CD4-positive, alpha-beta T cell (primary cell): Measurements from ENCODE around the gene PLCD4. TPM values are rescaled to one million over a fixed set of nuclear protein-coding genes. Genes with fewer than 3 reads are reported as not detected.

Experiments
- ATAC-seq: fragments of 200-7000 bp; cut with Tn5 transposase; one replicate; pipeline ENCODE4 v1.10.0; 2022; ENCODE audit warnings: mild to moderate bottlenecking; ENCODE audit not compliant: poor library complexity
- CTCF ChIA-PET: fragments of 350-600 bp; sonication (Branson Sonifier 250); formaldehyde crosslinking; loops from one replicate; lab custom pipeline; 2021; ENCODE audit warnings: antibody characterized with exemption, inconsistent platforms; lab: Charles Lee
- POLR2A ChIA-PET: fragments of 350-600 bp; sonication (Branson Sonifier 250); formaldehyde crosslinking; loops from one replicate; lab custom pipeline; 2021; ENCODE audit warnings: antibody characterized with exemption, inconsistent platforms; lab: Charles Lee
- DNase-seq, 14 experiments: peaks; one replicate each; pipeline ENCODE4 v3.0.0-alpha.2; 2013 to 2020; ENCODE audit warnings: mixed read lengths in 2 of 14
- H3K27ac ChIP-seq, 2 donors: one replicate each; pipeline versions ENCODE4 v1.5.1 to v1.7.0; 2013; ENCODE audit warnings: low read length in 2 of 2, low read depth in 1 of 2, mild to moderate bottlenecking in 1 of 2
- H3K27me3 ChIP-seq, 2 experiments: 1 replicate in 1 of 2; 2 replicates in 1 of 2; pipeline versions ENCODE4 v1.6.1 to v1.7.0; 2013; ENCODE audit warnings: low read length in 2 of 2, control low read depth in 1 of 2, mild to moderate bottlenecking in 1 of 2, moderate library complexity in 1 of 2; ENCODE audit not compliant: insufficient read depth in 2 of 2, control insufficient read depth in 1 of 2
- H3K36me3 ChIP-seq: one replicate; pipeline ENCODE4 v1.6.1; 2013; ENCODE audit warnings: low read length, control low read depth; ENCODE audit not compliant: insufficient read depth
- H3K4me1 ChIP-seq: one replicate; pipeline ENCODE4 v1.6.1; 2013; ENCODE audit warnings: low read length, control low read depth; ENCODE audit not compliant: insufficient read depth
- H3K4me3 ChIP-seq: one replicate; pipeline ENCODE4 v1.5.1; 2013; ENCODE audit warnings: mild to moderate bottlenecking, low read length, moderate library complexity
- H3K9me3 ChIP-seq, 2 experiments: 1 replicate in 1 of 2; 2 replicates in 1 of 2; pipeline versions ENCODE4 v1.6.1 to v1.7.0; 2013; ENCODE audit warnings: low read length in 2 of 2, mild to moderate bottlenecking in 2 of 2, control low read depth in 1 of 2, moderate library complexity in 1 of 2; ENCODE audit not compliant: control insufficient read depth in 1 of 2, insufficient read depth in 1 of 2
- H3K27ac Mint-ChIP-seq: one replicate; pipeline ENCODE4 v1.8.0; 2020; ENCODE audit warnings: mixed read lengths
- H3K27me3 Mint-ChIP-seq: one replicate; pipeline ENCODE4 v1.8.0; 2021; ENCODE audit warnings: mixed read lengths
- H3K36me3 Mint-ChIP-seq: one replicate; pipeline ENCODE4 v1.8.0; 2021; ENCODE audit warnings: low read depth, mixed read lengths
- H3K4me1 Mint-ChIP-seq: one replicate; pipeline ENCODE4 v1.8.0; 2021; ENCODE audit warnings: low read depth, mixed read lengths
- H3K4me3 Mint-ChIP-seq: one replicate; pipeline ENCODE4 v1.8.0; 2020; ENCODE audit warnings: mild to moderate bottlenecking, mixed read lengths
- H3K9me3 Mint-ChIP-seq: one replicate; pipeline ENCODE4 v1.8.0; 2020; ENCODE audit warnings: mixed read lengths
- intact Hi-C, 2 experiments: fragments of 100-400 bp; cut with DNase I in 1 of 2; cut with micrococcal nuclease in 1 of 2; formaldehyde crosslinking; loops; one replicate each; pipeline versions ENCODE4 v1.15.1 to v1.9.0; 2023 to 2025; cut with DNase I, micrococcal nuclease
- total RNA-seq, 174 experiments: library from RNA in 2 of 174; stranded (reverse) in 2 of 174; gene quantifications; one replicate each; pipeline ENCODE4 v1.2.3 and lab custom pipeline; 2021 to 2026
- TF ChIP-seq, protein P1 (sequence below): fragments of 200-600 bp; IDR thresholded peaks from one replicate; pipeline ENCODE4 v1.8.0; 2022; ENCODE audit warnings: antibody characterized with exemption, mild to moderate bottlenecking

PLCD4 gene
- total RNA-seq, 2 experiments from 2014 or later: 0.25 to 0.77 TPM

DNA sequence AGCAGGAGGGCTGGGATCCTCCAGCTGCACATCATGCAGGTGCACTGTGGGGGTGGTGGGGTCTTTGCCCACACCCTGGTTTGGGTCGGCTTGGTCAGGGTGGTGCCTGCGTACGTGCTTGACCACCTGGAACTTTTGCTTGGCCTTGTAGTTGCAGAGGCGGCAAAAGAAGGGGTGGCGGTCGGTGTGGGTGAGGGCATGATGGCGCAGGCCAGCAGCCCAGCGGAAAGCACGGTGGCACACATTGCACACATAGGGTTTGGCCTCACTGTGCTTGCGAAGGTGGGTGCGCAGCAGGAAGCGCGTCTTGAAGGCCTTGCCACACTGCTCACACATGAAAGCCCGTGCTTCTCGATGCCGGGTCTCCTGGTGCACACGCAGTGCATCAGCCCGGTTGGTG is 30.7 kb downstream of the PLCD4 start:
- Mint-ChIP-seq H3K36me3 (peaks cover 85% of the 10 kb centered on the region), H3K4me1 (no peaks in the 10 kb centered on the region), H3K4me3 (no peak overlapping the region), H3K27ac (no peak overlapping the region), H3K9me3 (no peaks in the 10 kb centered on the region), H3K27me3 (no peaks in the 10 kb centered on the region)
- ATAC-seq (no peak), DNase-seq (no peak)
- intact Hi-C loops: no loop called here
- Histone ChIP-seq H3K27me3 (no peaks in the 10 kb centered on the region), H3K4me1 (no peaks in the 10 kb centered on the region), H3K9me3 (no peaks in the 10 kb centered on the region), H3K4me3 (no peak overlapping the region), H3K36me3 (peaks cover 84% of the 10 kb centered on the region), H3K27ac (no peak overlapping the region)
- CTCF ChIA-PET: no interaction called here
- TF ChIP-seq, protein P1, sequence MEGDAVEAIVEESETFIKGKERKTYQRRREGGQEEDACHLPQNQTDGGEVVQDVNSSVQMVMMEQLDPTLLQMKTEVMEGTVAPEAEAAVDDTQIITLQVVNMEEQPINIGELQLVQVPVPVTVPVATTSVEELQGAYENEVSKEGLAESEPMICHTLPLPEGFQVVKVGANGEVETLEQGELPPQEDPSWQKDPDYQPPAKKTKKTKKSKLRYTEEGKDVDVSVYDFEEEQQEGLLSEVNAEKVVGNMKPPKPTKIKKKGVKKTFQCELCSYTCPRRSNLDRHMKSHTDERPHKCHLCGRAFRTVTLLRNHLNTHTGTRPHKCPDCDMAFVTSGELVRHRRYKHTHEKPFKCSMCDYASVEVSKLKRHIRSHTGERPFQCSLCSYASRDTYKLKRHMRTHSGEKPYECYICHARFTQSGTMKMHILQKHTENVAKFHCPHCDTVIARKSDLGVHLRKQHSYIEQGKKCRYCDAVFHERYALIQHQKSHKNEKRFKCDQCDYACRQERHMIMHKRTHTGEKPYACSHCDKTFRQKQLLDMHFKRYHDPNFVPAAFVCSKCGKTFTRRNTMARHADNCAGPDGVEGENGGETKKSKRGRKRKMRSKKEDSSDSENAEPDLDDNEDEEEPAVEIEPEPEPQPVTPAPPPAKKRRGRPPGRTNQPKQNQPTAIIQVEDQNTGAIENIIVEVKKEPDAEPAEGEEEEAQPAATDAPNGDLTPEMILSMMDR: no peak
- POLR2A ChIA-PET: no interaction called here

DNA sequence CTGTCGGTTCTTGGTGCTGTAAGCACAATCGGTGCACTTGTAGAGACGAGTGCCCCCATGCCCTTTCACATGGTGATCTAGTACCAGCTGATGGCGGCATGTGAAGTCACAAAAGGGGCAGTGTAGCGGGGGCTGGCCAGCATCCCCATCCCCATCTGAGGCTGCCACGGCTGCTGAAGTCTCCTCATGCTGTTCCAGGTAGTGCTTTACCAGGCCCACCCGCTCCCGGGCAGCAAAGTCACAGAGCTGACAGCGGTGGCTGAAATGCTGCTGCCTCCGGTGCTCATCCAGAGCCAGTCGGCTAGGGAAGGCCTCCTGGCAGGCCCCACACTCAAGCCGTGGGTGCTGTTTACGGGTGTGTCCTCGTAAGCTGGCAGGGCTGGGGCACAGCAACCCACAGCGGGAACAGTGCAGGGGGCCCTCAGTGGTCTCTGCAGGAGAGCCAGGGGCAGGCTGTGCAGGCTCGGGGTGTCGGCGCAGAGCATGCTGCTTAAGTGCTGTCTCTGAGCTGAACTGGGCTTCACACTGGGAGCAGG is 34.5 kb downstream of the PLCD4 start:
- TF ChIP-seq, protein P1: no peak
- POLR2A ChIA-PET: no interaction called here
- Mint-ChIP-seq H3K4me3 (no peak overlapping the region), H3K36me3 (peaks cover 79% of the 10 kb centered on the region), H3K27me3 (no peaks in the 10 kb centered on the region), H3K4me1 (no peaks in the 10 kb centered on the region), H3K27ac (no peak overlapping the region), H3K9me3 (no peaks in the 10 kb centered on the region)
- intact Hi-C loops: loop anchor here in 1 of 2 experiments (10.0 kb wide), 1 partner anchor 357 kb away; no protein-coding TSS in a partner anchor
- no peak overlapping the region for H3K4me3 ChIP-seq
- no peaks in the 10 kb centered on the region for H3K4me1 ChIP-seq
- no peak overlapping the region for H3K27ac ChIP-seq
- no peak for DNase-seq
- H3K27me3 ChIP-seq: no peaks in the 10 kb centered on the region
- H3K9me3 ChIP-seq: no peaks in the 10 kb centered on the region
- ATAC-seq: no peak
- peaks cover 86% of the 10 kb centered on the region for H3K36me3 ChIP-seq
- CTCF ChIA-PET: no interaction called here

DNA sequence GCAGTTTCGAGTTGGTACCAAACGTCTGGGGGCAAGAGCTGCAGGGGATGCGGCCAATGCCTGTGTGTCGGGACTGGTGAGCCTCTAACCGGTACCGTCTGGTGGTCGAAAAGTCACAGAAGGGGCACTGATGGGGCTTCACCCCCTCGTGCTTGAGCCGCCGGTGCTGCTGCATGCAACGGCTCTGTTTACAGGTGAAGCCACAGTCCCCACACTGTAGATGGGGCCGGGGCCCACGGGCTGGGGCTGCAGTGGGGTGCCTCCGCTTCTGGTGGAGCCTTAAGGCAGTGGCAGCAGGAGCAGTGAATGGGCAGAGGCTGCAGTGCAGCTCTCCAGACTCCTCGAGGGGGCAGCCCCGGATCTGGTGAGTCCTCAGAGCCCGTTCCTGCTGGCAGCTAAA is 35.1 kb downstream of the PLCD4 start:
- Mint-ChIP-seq H3K36me3 (peaks cover 78% of the 10 kb centered on the region), H3K27ac (no peak overlapping the region), H3K27me3 (no peaks in the 10 kb centered on the region), H3K9me3 (no peaks in the 10 kb centered on the region), H3K4me1 (no peaks in the 10 kb centered on the region), H3K4me3 (no peak overlapping the region)
- ChIA-PET POLR2A (no interaction called here), CTCF (no interaction called here)
- Histone ChIP-seq H3K9me3 (no peaks in the 10 kb centered on the region), H3K4me3 (no peak overlapping the region), H3K27ac (no peak overlapping the region), H3K36me3 (peaks cover 85% of the 10 kb centered on the region), H3K4me1 (no peaks in the 10 kb centered on the region), H3K27me3 (no peaks in the 10 kb centered on the region)
- ATAC-seq: no peak
- TF ChIP-seq, protein P1: no peak
- intact Hi-C loops: loop anchor here in 1 of 2 experiments (10.0 kb wide), 1 partner anchor 358 kb away; no protein-coding TSS in a partner anchor
- no peak for DNase-seq
